ENCODE results near the gene FBN1.

DNA sequence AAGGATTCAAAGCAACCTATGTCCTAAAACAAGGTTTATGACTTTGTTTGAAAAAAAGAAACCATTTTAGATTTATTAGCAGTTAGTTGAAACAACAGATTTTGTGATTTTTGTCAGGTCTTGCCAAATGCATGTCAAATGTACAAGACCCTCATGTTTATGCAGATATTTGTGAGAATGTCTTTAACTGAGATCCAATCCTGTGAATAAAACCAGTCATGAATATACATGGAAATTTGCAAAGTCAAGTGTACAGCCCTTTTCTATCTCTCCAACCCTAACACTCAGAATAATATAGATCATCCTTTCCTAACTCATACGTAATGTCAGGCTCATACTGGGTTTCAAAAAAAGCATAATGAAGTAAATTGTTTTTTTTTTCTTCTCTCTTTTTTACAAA lies 237.9 kb downstream of the FBN1 start:
- TF ChIP-seq CTCF (IDR thresholded peaks at IDR 0.05) = no peak
- TF ChIP-seq POLR2A (IDR thresholded peaks at IDR 0.05) = no peak
- no peak for TF ChIP-seq POLR2AphosphoS5 (IDR thresholded peaks at IDR 0.05)
